GM06990 (cell line): ENCODE measurements around the gene ASH1L.

Source experiments
- DNase-seq: peaks from one replicate; pipeline ENCODE4 v3.0.0-alpha.2; 2011; ENCODE audit not compliant: insufficient read length; ENCODE audit errors: extremely low read depth
- H3K27me3 ChIP-seq: replicated peaks from 2 replicates; pipeline ENCODE4 v1.6.0; 2011; ENCODE audit warnings: low read length; ENCODE audit not compliant: control insufficient read depth, insufficient read depth
- H3K36me3 ChIP-seq: 2 replicates; pipeline ENCODE4 v1.5.1; 2011; ENCODE audit warnings: low read length; ENCODE audit not compliant: control insufficient read depth, insufficient read depth
- H3K4me3 ChIP-seq: replicated peaks from 2 replicates; pipeline ENCODE4 v1.5.1; 2011; ENCODE audit warnings: low read depth, mild to moderate bottlenecking, control low read depth, low read length
- TF ChIP-seq, protein P1 (sequence below): IDR thresholded peaks from 2 replicates; pipeline ENCODE4 v1.5.1; 2011; ENCODE audit warnings: low read length, control low read depth, mild to moderate bottlenecking, inconsistent platforms; ENCODE audit not compliant: insufficient read depth, poor library complexity, severe bottlenecking

The ASH1L gene

DNA sequence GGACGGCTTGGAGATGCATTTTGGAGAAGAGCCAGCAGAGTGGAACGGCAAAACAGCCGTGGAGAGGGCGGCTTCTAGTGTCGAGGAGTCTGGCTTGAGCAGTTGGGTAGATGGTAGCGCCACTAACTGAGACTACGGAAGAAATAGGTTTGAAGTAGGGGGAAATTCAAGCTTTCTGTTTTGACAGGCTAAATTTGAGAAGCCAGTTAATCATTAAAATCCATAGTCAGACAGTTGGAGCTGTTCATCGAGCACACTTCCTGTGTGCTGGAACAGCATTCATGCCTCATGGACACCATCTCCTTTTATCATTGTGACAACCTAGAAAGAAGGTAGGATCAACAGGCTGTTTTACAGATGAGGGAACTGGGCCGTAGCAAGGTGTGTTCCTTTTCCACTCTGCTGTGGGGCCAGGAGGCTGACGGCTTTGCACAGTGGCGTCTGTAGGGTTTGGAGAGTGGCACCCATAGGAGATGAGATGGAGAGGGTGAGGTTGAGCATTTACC is 258.0 kb downstream of the ASH1L start:
- Histone ChIP-seq H3K4me3 (no peak overlapping the region), H3K27me3 (no peaks in the 10 kb centered on the region), H3K36me3 (no peaks in the 10 kb centered on the region)
- no peak for DNase-seq
- TF ChIP-seq, protein P1, sequence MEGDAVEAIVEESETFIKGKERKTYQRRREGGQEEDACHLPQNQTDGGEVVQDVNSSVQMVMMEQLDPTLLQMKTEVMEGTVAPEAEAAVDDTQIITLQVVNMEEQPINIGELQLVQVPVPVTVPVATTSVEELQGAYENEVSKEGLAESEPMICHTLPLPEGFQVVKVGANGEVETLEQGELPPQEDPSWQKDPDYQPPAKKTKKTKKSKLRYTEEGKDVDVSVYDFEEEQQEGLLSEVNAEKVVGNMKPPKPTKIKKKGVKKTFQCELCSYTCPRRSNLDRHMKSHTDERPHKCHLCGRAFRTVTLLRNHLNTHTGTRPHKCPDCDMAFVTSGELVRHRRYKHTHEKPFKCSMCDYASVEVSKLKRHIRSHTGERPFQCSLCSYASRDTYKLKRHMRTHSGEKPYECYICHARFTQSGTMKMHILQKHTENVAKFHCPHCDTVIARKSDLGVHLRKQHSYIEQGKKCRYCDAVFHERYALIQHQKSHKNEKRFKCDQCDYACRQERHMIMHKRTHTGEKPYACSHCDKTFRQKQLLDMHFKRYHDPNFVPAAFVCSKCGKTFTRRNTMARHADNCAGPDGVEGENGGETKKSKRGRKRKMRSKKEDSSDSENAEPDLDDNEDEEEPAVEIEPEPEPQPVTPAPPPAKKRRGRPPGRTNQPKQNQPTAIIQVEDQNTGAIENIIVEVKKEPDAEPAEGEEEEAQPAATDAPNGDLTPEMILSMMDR: no peak

DNA sequence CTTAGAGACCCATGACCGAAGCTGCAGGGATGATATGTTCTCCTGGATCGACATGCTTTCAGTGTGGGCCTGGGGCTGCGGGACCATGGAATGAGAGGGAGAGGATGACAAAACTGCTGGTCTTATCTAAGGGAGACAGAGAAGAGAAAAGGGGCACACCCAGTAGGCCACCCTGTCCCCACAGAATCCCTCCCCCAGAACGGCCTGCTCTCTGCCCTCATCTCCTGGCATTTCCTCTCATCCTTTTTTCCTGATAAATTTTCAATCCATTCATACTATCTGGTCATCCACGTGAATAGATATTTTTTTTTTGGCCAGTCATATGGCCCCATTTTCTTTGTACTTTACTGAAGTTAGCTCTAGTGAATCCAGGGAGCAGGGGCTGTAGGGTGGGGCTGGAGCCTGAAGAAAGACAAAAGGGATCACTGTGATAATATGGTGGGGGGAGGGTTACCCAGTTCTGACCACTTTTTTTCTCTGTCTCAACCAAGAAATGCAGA is 261.2 kb downstream of the ASH1L start, which contains the start of gene PKLR:
PKLR (minus strand) TSS at position 97 of the 500 bp plus-strand sequence; CDS start at position 54, 43 bp downstream.
- TF ChIP-seq, protein P1: no peak
- Histone ChIP-seq H3K27me3 (no peaks in the 10 kb centered on the region), H3K4me3 (no peak within 1 kb of the TSS)

DNA sequence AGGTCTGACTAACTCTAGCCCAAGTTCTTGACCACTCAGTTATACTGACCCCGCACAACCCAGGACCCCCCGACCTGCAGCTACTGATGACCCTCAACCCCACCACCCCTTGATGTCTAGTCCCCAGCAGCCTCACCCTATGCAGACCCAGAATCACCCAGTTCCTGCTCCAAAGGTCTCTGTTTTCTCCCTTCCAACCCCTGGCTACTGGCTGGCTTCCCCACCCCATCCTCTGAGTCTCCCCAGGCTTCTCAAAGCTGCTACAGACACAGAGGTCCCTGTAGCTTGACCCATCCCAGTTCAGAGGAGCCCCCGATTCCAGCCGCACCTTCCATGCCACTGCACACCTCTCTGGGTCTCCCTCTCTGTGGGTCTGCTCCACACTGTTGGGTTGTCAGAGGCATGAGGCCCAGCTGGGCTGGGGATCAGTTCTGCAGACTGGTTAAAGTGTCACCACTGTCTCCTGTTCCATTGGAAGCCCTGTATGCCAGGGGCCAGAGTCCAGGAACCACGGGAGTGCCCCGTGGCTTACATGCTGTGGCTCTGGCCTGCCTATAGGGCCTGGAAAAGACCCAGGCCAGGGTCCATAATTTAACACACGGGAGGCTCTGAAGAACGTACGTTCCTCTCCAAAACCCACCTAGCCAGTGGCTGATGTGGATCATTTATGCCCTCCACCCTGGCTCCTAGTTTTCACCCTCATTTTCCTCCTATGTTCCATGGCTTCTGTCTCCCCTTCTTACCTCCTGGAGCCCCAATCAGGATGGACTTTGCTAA is 261.9 kb downstream of the ASH1L start:
- no peaks in the 10 kb centered on the region for H3K36me3 ChIP-seq
- H3K4me3 ChIP-seq: no peak overlapping the region
- TF ChIP-seq, protein P1: no peak
- H3K27me3 ChIP-seq: no peaks in the 10 kb centered on the region
- DNase-seq: no peak

More for the DNA sequence above, 261.2 kb downstream of the ASH1L start, which contains the start of gene PKLR:
- no peak for DNase-seq
- H3K36me3 ChIP-seq: no peaks in the 10 kb centered on the region

DNA sequence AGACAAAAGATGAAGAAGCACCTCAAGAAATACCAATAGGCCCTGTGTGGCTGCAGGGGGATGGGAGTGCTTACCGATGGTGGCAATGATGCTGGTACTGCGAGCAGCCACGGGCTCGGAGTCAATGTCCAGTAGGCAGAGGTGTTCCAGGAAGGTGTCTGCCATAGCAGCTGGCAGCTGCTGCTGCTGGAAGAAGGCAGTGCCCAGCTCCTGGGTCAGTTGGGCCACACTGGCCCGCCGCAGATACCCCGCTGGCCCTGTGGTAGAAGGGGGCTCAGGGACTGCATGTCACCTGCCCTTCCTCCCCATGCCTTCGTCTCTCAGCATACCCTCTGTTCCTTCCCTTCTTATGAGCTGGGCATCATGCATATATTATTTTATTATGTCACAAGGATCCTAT is 262.6 kb downstream of the ASH1L start:
- H3K36me3 ChIP-seq: no peaks in the 10 kb centered on the region

DNA sequence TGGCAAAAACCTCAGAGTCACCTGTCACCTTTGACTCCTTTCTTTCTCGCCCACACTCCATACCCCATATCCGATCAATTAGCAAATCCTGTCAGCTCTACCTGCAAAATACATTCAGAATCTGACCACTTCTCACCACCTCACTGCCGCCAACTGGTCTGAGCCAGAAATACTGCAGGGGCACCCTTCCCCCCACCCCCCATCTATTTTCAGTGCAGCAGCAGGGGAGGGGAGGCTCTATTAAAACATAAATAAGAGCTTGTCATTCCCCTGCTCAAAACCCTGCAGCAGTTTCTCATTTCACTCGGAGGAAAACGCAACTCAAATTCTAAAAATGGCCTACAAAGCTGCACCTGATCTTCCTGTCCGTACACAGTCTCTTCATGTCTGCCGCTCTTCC is 265.2 kb downstream of the ASH1L start:
- TF ChIP-seq, protein P1: no peak
- Histone ChIP-seq H3K27me3 (no peaks in the 10 kb centered on the region), H3K4me3 (no peak overlapping the region), H3K36me3 (no peaks in the 10 kb centered on the region)
- no peak for DNase-seq

More for the DNA sequence above, 262.6 kb downstream of the ASH1L start:
- no peaks in the 10 kb centered on the region for H3K27me3 ChIP-seq
- DNase-seq: no peak
- H3K4me3 ChIP-seq: no peak overlapping the region
- TF ChIP-seq, protein P1: no peak
